Non-pigmented ciliary epithelial cell (primary cell): ENCODE results near the gene CIDEB.

Experiments
- DNase-seq: peaks from one replicate; pipeline ENCODE4 v3.0.0-alpha.2; 2010; ENCODE audit warnings: low read depth

Gene CIDEB

DNA sequence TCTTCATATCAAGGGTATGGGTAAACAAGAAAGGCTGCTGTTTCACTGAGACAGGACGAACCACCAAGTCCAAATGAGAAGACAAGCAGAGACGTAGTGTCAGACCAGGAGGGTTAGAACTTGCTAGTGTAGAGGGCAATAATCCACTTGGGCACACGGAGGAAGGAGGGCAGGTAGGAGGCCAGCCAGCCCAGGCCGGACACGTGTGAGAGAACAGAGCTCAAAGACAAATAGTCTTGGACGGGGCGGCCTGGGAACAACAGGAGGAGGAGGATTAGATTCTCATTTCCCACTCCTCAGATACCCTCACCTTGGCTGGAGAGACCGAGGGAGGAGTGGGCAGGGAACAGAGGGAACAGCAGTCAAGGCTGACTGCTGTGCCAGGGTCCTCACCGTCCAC, 17.0 kb downstream of the CIDEB start:
- no peak for DNase-seq

- DNase-seq: no peak
Observed at GRCh38 chr14:24289649-24290280, 18.0 kb downstream of the CIDEB start.

GRCh38 chr14:24286996-24287395, 20.8 kb downstream of the CIDEB start:
- DNase-seq: no peak

DNA sequence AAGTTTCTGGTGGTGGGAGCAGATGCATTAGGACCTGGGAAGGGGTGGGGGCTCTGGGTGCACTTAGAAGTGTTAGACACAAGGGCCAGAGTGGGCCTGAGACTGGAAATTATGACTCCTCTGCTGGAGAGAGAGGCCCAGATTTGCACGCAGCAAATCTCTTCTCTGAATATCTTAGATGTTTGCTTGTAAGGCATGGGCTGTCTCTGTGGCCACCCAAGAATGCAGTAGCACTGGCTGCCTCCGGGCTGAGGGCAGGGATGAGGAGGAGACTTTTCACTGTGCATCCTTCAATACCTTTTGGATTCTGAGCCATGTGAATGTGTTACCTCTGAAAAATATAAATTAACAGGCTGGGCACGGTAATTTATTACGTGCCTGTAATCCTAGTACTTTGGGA, 22.4 kb downstream of the CIDEB start:
- DNase-seq: no peak

DNA sequence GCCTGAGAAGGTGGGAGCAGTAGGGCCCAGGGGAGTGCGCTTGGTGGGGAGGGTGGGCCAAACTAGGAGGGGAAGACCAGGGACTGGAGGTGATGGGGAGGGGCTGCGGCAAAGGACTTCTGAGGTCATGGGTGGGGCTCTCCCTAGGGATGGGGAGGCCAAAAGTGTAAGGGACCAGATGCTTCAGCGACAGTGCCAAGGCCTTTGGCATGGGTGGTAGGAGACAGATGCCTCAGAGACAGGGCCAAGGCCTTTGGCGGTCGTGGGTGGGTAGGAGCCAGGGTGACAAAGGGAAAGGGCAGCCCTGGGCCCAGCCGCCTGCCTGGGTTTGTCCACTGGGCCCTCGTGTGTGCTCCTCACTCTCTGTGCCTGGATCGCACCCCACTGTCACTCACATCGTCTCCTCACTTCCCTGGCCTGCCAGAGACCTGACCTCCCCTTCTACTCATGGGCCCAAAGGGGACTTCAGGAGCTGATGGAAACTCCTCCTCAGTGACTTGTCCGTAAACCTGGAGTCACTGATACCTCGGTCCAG, 23.2 kb downstream of the CIDEB start:
- no peak for DNase-seq

GRCh38 chr14:24283796-24284460, 23.8 kb downstream of the CIDEB start:
- no peak for DNase-seq

- no peak for DNase-seq
Observed at GRCh38 chr14:24282736-24283135, 25.0 kb downstream of the CIDEB start.

DNA sequence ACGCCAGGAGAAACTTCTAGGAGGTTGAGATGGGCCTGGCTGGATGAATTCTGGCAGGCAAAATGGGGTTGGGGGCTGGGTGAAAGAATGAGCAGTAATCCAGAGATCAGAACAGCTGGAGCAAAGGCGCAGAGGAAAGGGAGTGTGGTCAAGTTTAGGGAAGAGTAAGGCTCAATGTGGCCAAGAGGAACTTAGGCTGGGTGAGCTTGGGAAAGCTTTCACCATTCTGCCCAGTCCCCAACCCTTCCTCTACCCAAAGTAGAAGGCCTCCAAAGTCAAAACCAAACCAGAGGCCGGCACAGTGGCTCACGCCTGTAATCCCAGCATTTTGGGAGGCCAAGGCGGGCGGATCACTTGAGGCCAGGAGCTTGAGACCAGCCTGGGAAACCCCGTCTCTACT, 26.1 kb downstream of the CIDEB start:
- no peak for DNase-seq

DNA sequence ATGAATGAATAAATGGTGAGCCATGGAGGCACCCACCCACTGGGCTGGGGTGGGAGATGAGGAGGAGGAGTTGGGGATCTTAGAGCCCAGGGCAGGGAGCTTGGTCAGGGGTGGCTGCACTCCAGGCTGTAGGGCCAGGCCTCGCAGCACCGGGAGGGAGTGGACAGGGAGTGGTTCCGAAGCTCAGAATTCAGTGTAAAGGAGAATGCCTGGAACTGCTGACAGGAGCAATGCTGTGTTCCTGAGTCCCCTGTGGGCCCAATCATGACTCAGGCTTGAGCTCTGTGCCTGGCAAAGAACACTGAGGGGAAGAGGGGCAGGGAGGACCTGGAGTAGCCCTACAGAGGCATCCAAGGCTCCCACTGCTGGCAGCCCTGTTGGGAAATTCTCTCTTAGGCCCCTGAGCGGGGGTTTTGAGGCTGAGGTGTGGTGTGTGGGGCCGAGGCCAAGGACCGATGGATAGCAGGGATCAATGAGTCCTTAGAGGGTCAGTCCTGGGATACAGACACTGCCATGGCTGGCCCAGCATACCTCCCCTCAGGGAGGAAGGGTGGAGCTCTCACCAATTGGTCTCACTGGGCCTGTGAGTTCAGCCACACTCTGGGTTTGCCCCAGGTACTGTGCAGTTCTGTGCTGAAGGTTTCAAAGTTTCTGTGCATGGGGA, 26.8 kb downstream of the CIDEB start:
- no peak for DNase-seq

DNA sequence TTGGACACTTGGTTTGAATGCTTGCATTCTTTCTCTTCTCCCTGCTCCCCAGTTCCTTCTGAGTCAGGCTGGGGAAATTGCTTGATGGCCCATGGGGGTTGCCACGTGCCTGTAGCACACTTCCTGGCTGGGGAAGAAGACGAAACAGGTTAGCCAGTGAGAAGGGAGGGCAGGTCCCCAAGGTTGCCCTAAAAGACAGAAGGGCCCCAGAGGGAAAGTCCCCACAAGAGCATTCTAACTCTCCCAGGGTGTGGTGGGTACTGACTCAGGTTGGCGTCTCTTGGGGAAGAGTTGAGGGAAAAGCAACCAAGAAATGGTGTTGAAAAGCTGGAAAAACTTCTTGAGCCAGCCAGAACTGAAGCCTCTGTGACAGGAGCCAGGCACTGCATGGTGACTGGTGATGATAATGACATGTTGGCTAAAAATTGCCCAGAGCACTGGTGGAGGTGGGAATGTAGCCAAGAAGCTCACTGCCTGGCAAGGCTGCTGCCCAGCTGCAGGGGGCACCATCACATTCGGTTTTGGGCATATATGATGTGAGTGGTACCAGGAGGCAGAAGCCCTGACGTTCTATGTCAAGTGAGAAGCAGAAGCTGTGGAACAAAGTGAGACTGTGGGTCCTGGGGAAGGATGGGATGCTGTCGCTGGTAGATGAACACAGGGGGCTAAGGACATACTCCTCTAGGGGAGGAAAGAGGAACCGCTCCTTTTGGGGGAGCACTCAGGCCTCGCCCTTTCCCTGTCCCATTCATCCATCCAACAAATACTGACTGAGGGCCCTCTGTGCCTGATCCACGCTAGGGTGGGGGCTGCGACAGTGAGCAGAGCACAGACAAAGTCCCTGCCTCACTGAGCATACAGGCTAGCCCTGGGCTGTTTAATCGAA, 28.2 kb downstream of the CIDEB start:
- DNase-seq: no peak

DNA sequence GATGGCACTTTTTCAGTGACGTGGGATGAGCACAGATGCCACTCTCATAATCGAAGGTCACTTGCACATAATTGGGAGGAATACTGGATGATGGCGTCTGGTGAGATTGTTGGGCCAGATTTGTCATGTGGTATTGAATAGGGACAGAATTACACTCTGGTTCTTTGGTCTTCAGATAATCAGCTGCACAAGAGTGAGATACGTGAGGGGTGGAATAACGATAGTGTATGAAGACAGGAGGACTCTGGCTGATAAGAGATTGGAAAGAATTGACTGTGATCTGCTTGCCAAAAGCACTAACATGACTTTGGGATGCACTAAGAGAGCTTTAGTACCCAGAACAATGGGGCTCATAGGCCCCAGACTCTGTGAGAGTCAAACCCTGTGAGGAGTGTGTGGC, 29.4 kb downstream of the CIDEB start:
- no peak for DNase-seq

DNA sequence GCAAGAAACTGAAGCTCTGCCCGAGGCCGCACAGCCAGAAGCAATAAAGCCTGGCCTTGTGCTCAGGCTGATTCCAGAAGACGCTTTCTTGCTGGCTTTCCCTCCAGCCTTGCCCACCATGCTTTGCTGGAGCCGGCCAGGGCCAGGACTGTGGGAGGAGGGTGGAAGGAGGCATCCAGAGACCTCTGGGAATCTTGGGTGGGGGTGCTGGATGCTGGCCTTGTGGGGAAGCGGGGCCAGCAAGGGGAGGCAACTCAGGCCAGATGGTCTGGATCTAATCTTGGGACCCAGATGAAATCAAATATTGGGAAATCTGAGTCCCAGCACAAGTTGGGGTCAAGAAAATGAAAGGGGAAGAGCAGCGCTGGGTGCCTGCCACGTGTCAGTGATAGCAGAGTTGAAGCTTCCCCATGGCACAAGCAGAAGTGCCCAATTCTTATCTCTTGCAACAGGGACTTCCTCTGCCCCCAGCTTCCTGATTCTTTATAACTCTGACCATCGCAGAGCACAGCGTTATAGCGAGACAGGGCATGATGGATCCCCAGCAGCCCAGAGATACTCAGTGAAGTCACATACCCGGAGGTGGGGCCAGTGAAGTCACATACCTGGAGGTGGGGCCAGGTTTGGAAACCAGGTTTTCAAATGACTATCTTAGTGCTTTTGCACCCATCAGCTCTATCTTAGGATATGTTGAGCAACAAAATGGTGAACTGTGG, 30.0 kb downstream of the CIDEB start:
- no peak for DNase-seq

- no peak for DNase-seq
Observed at GRCh38 chr14:24277071-24277470, 30.7 kb downstream of the CIDEB start.

GRCh38 chr14:24274101-24274543, 33.7 kb downstream of the CIDEB start:
- no peak for DNase-seq

- DNase-seq: no peak
Observed at GRCh38 chr14:24273422-24273998, 34.3 kb downstream of the CIDEB start.

DNA sequence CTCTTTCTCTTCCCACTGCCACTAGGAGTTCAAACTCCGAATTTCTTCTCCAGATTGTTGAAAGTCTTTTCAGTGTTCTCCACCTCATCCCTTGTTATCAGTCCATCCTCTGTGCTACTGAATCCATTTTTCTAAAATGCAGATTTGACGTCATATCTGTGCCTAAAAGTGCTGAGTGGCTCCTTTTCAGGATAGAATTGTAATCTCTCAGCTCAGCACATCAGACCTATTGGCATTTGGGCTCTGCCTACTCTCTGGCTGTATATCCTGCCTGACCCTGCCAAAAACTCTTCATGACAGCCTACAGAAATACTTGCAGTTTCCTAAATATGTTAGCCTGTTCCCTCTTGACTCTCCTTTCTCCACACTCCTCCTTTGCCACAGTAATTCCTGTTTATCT, 35.3 kb downstream of the CIDEB start:
- DNase-seq: no peak

DNA sequence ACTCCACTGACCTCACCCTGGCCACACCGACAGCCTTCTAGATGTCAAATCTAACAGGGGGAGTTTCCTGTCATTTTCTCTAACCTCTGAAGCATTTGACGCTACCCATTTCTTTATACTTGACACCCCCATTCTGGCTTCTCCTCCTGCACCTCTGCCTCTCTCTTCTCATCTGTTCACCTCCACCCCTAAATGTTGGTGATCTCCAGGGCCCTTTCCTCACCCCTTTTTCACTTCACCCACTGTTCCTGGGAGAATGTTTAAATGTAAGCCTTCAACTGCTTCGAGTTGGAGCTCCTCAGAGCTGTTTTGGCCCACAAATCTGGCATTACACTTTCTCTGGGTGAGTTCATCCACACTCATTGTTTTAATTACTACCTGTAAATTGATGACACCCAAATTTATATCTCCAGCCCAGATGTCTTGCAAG, 35.9 kb downstream of the CIDEB start:
- no peak for DNase-seq

DNA sequence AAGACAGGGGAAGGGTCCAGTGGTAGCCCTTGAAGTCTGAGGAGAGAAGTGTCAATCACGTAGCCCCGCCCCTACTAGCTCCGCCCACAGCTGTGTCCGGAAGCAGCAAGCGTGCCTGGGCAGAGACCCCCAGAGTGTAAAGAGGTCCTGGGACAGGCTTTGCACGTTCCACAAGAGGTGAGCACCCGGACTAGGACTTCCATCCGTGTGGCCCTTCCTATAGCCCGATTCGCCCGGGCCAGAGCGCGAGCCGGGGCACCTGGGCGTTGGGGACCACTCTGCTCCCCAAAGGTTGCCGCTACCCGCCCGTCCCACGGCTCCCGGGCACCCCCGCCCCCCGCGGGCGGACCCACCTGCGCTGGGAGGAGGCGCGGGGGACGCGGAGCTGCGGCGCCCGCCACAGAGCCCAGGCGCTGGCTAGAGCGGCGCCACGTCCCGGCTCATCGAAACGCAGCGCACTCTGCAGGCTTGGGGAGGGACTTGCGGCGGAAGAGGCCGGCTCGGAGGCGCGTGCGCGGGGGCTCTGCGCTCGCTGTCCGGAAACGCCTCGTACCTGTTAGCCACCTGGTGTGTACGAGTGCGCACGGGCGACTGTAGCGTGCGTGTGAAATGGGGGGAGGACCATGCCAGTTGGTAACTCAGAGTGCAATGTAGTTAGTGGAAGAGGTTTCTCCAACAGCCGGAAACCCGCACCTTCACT, 36.5 kb downstream of the CIDEB start, which contains the start of gene RABGGTA:
Gene RABGGTA (minus strand): TSS at position 464 of the 700 bp plus-strand sequence. CDS start 482 bp downstream, outside the sequence.
- DNase-seq: peak; percentile 45

DNA sequence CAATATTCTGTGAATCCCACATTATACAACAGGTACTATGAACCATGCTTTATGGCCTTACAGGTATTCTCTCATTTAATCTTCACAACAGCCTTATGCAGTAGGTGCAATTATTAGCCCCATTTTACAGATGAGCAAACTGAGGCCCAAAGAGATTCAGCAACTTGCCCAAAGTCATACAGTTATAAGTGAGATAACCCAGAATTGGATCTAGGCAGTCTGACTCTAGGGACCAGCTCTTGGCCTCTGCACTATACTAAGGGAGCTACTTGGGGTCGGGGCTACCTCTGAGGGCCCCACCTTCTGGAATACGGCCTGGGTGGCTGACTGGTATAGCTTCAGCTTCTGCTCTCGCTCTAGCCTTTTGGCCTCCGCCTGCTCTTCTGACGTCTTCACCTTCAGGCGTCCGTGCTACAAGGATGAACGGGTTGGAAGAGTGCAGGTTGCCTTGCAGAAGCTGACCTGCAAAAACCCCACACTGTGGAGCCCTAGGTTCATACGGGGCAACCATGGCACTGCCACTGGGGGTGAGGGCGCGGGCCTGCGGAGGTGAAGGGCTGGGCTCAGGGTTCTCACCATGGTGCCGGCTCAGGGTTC, 37.1 kb downstream of the CIDEB start:
- no peak for DNase-seq
